ENCODE results near the gene PTX4.

Gene PTX4

GRCh38 chr16:1447965-1448364, 40.8 kb downstream of the PTX4 start:
- Histone ChIP-seq H4K20me1 (ENCODE audit: low read depth, low read length) (no peaks in the 10 kb centered on the region), H2AFZ (ENCODE audit: low read depth, low read length, severe bottlenecking) (no peak overlapping the region), H3K27ac (ENCODE audit: low read depth, low read length) (no peak overlapping the region), H3K9ac (ENCODE audit: low read length) (no peak overlapping the region), H3K4me3 (ENCODE audit: insufficient read depth, low read length, poor library complexity, severe bottlenecking) (no peak overlapping the region), H3K4me2 (ENCODE audit: low read depth, low read length, poor library complexity, severe bottlenecking) (no peak overlapping the region), H3K9me3 (ENCODE audit: insufficient read depth, low read length) (no peaks in the 10 kb centered on the region), H3K9me2 (replicated peaks; ENCODE audit: insufficient read depth, low read length) (no peaks in the 10 kb centered on the region), H3K27me3 (ENCODE audit: low read length) (no peaks in the 10 kb centered on the region), H3K79me2 (ENCODE audit: insufficient read depth, low read length) (no peaks in the 10 kb centered on the region), H3K36me3 (ENCODE audit: low read length) (no peaks in the 10 kb centered on the region), H3F3A (ENCODE audit: insufficient read depth) (no peaks in the 10 kb centered on the region)
- TF ChIP-seq CTCF (IDR thresholded peaks at IDR 0.05; ENCODE audit: insufficient read depth, low read length, poor library complexity, severe bottlenecking) (no peak), EZH2phosphoT487 (conservative IDR thresholded peaks at IDR 0.05; ENCODE audit: low read length) (no peak)

DNA sequence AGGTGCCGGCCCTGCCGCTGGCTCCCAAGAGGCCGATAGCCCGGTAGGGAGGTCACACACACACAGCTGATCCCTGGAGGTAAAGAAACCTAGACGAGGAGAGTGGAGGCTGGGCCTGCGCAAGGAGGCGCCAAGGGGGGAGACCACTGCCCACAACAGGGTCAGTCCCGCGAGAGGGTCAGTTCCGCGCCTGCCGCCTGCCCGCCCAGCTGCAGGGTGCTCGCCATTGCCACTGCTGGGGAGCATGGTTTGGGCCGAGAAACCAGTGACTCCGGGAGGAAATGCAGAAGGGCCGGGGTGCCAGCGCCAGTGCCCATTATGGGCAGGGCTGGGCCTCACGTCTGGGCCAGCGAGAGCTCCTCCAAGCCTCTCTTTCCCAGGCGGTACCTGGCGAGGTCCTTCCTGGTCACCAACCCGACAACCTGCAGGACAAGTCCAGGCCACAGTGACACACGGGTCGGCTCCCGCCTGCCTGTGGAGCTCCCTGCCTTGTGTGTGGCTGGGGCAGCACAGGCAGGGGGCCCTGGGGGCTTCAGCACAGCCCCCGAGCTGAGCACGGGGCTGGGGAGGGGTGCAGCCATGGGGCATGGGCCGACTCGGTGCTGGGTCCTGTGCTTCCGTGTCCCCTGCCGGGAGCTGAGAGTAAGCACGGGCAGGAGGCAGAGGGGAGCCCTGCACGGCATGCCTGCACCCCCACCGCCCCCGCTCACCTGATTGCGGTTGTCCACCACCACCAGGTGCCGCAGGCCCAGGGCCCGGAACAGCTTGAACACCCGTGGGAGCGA, 42.3 kb downstream of the PTX4 start:
- Histone ChIP-seq H3K9ac (ENCODE audit: low read length) (no peak overlapping the region), H3K4me3 (ENCODE audit: insufficient read depth, low read length, poor library complexity, severe bottlenecking) (no peak overlapping the region), H3K27ac (ENCODE audit: low read depth, low read length) (no peak overlapping the region), H3K79me2 (ENCODE audit: insufficient read depth, low read length) (no peaks in the 10 kb centered on the region), H2AFZ (ENCODE audit: low read depth, low read length, severe bottlenecking) (no peak overlapping the region), H3F3A (ENCODE audit: insufficient read depth) (no peaks in the 10 kb centered on the region), H3K36me3 (ENCODE audit: low read length) (no peaks in the 10 kb centered on the region), H3K4me2 (ENCODE audit: low read depth, low read length, poor library complexity, severe bottlenecking) (no peak overlapping the region), H3K27me3 (ENCODE audit: low read length) (no peaks in the 10 kb centered on the region), H3K9me3 (ENCODE audit: insufficient read depth, low read length) (no peaks in the 10 kb centered on the region), H3K9me2 (replicated peaks; ENCODE audit: insufficient read depth, low read length) (no peaks in the 10 kb centered on the region), H4K20me1 (ENCODE audit: low read depth, low read length) (no peaks in the 10 kb centered on the region)
- TF ChIP-seq EZH2phosphoT487 (conservative IDR thresholded peaks at IDR 0.05; ENCODE audit: low read length) (no peak), CTCF (IDR thresholded peaks at IDR 0.05; ENCODE audit: insufficient read depth, low read length, poor library complexity, severe bottlenecking) (no peak)

- Histone ChIP-seq H3K27ac (ENCODE audit: low read depth, low read length) (no peak overlapping the region), H3K9ac (ENCODE audit: low read length) (no peak overlapping the region), H3K9me3 (ENCODE audit: insufficient read depth, low read length) (no peaks in the 10 kb centered on the region), H3K36me3 (ENCODE audit: low read length) (no peaks in the 10 kb centered on the region), H4K20me1 (ENCODE audit: low read depth, low read length) (no peaks in the 10 kb centered on the region), H2AFZ (ENCODE audit: low read depth, low read length, severe bottlenecking) (no peak overlapping the region), H3K4me3 (ENCODE audit: insufficient read depth, low read length, poor library complexity, severe bottlenecking) (no peak overlapping the region), H3K9me2 (replicated peaks; ENCODE audit: insufficient read depth, low read length) (no peaks in the 10 kb centered on the region), H3K4me2 (ENCODE audit: low read depth, low read length, poor library complexity, severe bottlenecking) (no peak overlapping the region), H3K79me2 (ENCODE audit: insufficient read depth, low read length) (no peaks in the 10 kb centered on the region), H3K27me3 (ENCODE audit: low read length) (no peaks in the 10 kb centered on the region), H3F3A (ENCODE audit: insufficient read depth) (no peaks in the 10 kb centered on the region)
- TF ChIP-seq EZH2phosphoT487 (conservative IDR thresholded peaks at IDR 0.05; ENCODE audit: low read length) = no peak
- TF ChIP-seq CTCF (IDR thresholded peaks at IDR 0.05; ENCODE audit: insufficient read depth, low read length, poor library complexity, severe bottlenecking) = no peak
Measured at GRCh38 chr16:1445518-1446203, 43.1 kb downstream of the PTX4 start.

Data from SU-DHL-6 (cell line).